Activated T-cell treated with anti-CD3 and anti-CD28 coated beads for 24 hours (primary cell): ENCODE results near the gene TAF3.

Experiments used
- DNase-seq: peaks from one replicate; pipeline ENCODE4 v3.0.0-alpha.2; 2020; ENCODE audit warnings: low read depth

The TAF3 gene

DNA sequence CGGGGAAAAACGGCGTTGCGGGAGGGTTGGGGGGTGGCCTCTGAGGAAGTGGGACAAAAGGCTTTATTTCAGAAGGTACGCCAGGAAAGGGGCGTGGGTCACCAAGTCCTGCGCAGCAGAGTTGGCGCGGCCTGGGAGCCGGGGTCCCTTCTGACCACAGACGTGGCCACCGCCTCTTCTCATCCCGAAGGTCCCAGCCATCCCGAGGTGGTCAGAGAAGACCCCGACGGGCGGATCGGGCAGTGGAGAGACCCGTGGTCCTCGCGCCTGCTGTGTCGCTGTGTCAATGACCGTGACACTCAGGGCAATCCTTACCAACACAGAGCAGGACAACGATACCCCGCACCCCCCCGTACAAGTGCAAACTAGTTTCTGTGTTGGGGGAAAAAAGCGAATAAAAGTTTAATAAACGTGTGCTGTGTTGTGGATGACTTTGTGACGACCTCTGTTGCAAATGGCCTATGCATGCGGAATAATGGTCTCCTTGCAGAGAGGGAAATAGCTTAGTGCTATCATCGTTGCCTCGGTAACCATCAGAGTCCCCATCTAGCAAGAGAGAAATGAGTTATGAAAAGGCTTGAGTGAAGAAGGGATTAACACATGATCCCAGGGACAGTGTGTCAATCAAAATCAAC, 216.8 kb downstream of the TAF3 start:
- no peak for DNase-seq

DNA sequence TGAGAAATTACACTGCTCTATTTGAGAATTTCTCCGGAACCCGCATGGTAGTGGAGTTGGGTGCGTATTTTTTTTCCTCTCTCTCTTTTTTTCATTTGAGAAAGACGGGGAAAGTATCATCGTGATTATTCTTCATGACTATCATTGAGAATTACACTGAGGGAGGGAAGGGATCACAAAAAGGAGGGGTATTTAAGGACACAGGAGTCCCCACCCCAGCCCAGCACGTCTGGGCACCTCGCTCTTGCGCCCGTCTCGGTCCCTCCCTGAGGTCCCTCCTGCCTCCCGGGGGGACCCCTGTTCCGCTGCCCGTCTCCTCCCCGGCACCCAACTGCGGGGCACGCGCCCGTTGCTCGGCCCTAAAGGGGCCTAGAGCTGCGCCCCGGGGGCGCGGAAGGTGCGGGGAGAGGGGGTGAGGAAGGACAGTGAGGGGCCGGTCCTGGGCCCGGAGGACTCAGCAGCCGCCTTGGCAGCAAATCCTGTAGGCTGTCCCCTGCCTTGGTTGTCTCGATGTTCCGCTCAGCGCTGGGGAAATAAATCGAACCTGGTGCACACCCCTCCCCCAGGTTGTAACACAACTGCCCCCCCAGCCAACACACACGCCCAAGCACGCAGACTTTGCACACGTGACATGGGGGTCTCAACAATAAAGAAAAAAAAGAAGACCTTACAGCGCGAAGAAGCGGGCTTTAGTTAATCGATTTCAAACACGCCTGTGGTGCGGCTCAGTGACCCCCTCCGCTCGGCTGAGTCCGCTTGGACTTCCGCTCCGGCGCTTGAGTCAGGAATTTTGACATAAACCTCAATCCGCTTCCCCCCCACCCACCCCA, 217.6 kb downstream of the TAF3 start:
- no peak for DNase-seq

DNA sequence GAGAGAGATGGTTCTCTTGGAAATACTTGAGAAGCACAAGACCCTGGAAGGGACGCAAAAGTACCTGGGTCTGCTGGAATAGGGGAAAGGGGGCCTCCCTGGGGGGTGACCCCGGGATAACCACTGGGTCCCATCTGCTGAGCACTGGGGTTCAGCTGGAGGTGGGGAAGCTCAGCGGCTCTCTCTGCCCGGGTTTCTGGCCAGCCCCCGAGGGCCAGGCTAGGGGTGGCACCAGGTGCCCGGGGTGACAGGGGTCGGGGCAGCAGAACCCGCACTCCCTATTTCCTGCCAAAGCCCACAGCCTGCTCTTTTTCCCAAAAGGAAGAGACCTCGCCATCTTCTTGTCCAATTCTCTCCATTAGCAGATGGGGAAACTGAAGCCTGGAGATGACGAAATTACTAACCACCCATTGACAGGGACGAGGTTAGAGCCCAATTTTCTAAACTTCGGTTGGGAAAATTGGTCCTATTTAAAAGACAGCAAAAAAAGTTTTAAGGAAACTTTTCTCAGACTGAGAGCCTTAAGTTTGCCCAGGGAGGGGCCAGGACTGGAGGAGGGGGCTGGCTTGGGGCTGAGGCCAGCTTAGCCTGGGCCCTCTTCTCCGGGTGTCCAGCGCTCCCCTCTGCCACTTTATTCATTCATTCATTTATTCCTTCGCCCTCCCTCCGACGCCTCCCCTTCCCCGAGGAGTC, 218.3 kb downstream of the TAF3 start:
- DNase-seq: no peak

DNA sequence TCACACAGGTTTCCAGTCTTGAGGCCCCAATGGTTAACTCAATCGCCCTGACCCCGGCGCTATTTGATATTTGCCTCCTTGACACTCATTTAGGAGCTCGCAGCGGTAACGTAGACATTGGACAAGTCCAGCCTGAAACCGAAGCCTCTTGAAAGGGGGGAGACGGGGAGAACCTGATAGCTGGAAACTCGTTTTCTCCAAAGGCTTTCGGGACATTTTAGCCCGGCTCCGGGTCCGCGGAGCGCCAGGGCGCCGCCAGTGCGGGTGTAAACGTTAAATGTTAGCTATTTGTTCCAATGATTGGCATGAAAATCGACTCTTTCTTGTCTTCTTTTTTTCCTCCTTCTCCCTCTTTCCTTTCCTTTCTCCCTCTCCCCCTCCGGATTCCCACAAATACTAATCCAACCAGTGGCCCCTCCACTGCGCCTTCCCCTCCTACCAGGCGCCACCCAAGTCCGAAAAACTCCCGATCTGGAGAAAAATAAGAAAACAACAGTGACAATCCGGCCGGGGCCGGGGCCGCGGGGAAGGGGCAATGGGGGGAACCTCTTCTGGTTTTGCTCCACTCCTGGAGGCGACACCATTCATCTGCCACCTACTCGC, 219.0 kb downstream of the TAF3 start:
- DNase-seq: no peak

DNA sequence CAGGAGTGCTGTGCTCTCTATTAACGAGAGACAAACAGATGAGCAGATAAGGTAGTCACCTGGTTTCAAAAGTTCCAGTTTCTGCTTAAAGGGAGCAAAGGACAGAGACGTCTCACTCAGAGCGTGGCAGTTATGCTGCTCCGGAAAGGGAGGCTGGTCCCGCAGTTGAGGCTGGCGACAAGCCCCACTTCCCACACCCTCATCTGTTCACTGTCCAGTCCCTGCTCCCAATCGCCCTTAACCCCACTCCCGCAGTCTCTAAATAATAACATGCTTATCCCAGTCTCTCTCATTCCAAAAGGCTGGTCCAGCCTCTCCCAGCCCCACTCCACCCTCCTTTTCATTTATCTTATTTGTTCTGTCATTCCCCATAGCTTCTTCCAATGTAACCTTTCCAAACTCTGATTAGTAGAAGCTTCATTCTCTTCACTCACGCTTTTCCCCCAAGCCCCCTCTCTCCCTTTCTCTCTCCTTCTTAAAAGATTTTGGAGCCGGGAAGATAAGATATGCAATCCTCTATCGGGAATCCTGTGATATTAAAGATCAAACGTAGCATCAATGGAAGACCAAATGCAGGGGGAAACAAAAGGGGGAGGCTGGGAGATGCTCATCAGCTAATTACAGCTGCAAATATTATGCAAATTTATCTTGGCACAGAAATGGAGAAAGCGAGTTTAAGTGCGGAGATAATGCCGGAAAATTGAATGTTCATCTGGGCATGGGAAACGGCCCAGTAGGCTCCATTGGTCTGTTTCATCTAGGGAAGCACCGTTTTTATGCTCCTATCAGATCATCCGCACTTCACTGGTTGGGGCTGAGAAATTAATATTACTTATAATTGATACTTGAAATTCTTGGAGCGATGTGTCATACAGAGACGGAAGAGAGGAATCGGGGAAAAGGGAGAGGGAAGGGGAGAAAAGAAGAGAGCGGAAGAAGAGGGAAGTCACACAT, 219.9 kb downstream of the TAF3 start:
- no peak for DNase-seq

DNA sequence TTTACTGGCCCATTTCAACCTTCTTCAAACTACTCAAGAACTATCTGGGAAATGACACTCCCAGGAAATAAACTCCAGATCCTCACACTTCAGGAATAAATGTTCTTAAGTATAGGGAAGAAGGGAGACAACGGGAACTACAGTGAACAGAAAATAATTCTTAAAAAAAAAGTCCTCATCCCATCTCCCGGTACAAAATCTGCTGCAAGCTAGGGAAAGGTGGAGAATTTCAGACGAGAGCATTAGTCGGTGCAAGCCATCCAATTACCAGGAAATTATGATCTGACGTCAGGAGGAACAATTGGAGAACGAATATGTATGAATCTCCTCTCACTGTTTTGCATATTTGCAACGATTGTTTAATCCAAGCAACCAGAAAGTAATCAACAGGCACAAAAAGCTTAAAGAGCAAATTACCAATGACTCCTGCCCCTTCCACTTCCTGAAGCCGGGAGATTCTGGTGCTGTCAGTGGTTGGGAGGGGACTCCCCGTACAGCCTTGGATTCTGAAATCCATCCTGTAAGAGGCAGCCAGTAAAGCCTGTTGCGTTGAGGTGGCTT, 221.1 kb downstream of the TAF3 start:
- DNase-seq: no peak

DNA sequence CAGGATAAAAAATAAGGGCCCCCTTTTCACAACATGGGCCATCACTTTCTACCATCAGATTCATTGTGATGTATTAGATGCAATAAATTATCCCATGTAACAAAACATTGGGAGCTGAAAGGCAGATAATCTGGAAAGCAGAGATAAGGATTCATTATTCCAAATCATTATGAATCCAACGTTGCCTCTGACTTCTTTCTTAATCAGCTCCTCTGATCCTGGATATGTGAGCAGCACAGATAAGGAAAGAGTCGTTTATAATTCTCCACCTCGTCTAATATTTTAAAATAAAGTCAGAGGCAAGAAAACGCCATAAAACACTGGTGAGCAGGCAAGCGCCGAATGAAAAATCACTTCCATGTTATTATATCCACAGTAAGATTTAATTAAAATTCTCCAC, 222.3 kb downstream of the TAF3 start:
- DNase-seq: no peak

DNA sequence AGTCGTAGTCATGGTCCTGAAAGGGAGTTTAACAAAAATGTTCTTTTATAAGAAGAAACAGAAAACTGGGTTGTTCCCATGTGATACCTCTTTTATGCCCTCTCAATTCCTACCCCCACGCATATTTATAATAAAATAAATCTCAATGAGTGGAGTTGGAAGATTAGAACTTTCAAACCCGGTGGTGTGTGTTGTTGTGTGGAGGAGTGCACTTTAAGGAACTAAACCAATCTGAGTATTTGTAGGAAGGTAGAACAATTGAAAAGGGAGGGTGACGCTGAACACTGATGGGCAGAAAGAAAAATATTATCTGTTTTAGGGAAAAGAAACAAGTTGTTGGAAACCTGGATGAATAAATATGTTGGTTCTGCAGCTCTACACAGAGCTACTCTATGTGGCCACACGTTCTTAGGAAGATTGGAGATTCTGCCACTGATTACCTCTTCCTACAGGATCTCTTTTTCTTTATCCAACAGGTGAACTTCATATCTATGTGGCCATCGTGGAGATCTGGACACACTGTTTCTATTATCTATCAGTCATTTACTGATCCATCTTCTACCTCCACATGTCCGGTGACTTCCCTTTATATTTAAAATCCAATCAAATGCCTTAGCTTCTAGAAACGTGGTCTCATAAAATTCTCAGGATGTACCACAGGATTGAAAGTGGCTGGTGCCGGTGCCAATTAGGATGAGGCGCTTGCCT, 223.1 kb downstream of the TAF3 start:
- DNase-seq: no peak

DNA sequence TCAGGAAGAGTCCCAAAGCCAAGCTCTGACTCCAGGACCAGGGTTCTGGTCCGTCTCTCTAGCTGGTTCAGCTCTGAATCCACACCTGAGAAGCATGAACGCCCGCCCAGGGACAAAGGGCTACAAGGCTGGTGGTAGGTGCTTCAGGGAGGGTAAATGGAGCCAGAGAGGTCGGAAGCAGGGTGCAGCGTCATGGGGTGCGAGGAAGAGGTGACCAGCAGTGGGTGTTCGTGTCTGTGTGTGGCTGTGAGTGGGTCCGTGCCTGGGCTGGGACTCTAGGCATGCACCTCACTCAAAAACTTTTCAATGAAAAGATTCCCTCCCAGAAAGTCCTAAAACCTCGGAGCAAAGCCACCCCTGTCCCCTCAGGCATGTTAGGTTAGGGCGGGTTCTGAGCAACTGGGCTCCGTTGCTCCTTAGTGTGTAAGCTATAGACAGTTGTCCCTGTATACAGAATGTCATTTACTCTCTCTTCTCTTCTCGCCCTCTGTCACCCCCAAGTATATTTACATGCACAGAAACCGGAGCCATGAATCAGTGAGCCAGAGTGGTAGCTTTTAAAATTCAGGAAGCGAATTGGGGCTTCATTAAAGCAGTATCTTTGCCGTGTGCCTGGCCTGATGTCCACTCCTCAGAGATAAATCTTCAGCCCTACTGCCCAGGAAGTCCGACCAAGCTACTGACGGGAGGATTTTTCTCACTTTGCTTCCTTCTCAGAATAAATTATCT, 223.9 kb downstream of the TAF3 start:
- DNase-seq: no peak

DNA sequence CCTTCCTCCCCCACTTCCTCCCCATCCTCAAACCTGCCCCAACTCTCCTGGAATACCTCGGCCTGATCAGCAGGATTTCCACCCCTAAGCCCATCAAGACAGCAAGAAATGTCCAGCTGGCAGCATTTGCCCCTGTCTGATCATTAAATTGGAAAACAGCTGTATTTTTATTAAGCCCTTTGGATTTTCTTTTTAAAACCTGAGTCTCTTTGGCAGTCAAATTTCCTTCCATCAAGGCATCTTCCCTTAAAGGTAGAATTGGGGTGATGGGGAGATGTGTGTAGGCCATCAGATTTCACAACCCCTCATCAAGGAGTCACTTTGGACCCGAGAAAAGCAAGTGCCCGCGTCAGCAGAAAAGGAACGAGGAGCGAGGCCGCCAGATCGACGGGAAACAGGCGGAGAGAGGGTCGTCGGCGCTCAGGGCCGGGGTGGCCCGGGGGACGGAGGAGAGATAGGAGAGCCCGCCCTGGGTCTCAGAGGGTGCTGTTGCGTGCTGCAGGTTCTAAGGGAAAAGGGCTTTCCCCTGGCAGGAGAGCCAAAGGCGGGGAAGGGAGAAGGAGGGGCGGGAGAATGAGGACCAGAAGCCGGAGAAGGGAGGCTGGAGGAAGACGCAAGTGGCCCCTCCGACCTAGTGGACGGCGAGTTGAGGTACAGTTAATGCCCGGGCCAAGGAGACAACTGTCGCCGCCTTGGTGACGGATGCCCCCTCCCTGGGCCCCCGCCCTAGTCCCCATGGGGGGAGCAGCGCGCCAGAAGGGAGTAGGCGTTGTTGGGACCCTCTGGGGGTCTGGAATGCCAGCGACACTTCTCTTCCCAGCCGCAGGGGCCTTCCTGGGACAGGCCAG, 224.6 kb downstream of the TAF3 start:
- DNase-seq: no peak

DNA sequence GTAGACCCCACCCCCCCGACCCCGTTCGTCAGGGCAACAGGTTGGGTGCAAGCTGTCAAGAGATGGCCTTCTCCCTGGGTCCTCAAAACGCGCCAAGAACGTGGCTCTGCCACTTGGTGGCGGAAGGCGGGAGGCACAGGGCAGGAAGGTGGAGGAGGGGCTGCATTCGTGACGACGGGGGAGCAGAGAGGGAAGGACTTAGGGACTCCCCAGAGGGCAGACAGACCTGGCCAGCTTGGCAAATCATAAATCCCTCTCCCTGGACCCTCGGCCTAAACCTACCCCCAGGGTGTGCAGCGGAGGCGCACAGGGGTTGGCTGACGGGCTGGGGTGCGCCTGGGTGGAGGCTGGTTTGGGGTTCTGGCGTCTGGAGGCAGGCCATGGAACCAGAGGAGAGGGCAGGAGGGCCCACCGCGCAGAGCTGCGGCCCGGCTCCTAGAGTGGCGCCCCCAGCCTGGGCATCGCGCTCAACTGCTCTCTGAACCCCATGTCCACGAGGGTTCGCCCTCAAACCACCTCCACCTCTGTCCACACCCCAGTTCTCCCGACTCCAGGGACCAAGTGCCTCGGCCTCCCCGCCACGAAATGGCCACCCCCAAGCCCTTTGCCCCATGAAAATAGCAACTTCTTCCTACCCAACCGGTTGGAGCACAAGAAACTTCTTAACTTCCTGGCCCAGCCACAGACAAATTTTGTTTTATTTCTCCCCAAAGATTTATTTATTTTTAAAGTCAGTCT, 225.4 kb downstream of the TAF3 start:
- no peak for DNase-seq

DNA sequence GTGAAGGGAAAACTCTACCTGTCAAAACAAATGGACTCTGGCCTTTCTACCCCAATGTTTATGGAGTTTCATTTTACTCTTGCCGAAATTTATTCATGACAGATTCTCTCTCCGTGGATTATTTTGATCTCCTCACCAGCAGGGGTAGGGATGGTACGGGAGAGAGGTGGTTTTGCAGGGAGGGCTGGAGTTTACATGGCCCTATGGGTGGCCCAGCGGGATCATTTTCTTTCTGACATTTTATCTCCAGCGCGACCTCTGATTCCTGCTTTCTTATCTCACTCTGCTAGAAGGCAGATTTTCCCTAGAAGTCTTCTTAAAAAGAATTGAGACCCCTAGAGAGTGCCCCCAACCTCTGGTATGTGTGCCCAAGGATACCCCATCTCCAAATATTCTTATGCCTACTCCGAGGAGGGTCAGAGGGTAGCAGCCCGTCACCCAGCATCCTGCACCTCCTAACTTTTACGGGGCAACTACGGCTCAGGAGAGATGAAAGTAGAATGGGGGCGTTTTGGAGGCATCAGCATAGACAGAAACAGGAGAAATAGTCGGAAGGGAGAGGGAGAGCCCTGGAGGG, 226.1 kb downstream of the TAF3 start:
- DNase-seq: no peak

DNA sequence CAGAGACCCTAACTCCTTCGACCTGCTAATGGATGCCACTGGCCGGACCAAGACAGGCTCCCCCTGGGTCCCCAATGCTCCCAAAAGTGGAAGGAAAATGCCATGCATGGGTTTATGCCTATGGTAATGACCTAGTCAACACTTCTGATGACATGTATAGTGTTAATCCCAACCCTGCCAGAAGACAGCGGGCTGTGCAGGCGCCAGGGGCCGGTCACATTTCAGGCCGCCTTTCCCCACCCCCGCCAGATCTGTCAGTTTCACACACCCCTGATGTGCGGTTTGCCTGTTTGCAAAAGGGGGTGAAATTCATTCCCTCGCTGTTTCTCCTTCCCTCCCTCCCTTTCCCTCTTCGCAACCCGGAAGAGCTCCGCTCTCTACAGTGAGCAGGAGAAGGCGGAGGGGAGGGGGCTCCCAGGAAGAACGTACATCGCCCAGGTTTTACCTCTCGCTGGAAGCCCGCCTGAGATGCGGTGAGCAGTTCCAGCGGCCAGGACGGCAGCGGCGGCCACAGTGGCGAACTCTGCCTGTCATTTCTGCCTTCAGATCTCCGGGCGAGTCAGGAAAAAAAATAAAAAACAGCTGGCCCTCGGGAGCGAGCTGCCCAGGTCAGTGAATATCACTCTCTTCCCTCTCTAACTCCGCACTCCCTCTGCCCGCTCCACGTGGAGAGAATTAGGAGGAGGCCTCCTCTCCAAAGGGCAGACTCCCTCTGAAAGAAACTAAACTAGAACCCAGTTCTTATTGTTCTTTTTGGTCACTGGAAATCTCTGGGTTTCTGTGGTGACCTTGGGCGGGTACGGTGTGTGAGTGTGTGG, 226.8 kb downstream of the TAF3 start:
- no peak for DNase-seq

DNA sequence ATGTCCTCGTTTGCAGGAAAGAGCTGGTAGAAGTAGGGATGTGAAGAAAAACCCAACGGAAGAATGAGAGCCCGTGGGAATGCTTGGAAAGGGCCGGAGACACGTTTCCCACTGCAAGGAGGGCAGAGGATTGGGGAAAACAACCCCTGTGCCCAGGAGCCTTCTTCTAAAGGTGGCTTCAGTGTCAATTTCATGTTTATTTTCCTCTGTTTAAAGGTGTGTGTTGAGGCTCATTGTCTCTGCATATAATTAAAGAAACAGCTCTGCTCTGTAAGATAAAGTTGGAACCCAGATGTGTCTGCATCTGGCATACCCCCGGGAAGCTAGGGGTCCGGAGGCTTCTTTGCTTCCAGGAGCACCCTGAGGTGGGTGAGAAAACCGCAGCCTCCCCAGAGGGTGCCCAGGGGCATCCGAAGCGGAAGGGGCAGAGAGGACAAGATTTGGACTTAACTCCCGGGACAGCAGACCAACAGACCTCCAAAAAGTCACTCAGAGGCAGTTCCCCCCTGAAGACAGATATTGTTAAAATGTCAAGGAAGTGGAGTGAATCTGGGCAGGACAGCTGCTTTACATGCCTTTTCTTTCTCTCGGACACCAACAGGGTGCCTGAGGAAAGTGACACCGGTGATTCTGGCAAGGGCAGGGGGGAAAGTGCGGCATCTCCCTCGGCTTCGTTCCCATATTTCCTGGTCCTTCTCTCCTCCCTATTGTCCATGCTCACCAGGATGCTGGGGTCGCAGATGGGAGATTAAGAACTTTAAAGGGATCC, 227.6 kb downstream of the TAF3 start:
- DNase-seq: no peak

DNA sequence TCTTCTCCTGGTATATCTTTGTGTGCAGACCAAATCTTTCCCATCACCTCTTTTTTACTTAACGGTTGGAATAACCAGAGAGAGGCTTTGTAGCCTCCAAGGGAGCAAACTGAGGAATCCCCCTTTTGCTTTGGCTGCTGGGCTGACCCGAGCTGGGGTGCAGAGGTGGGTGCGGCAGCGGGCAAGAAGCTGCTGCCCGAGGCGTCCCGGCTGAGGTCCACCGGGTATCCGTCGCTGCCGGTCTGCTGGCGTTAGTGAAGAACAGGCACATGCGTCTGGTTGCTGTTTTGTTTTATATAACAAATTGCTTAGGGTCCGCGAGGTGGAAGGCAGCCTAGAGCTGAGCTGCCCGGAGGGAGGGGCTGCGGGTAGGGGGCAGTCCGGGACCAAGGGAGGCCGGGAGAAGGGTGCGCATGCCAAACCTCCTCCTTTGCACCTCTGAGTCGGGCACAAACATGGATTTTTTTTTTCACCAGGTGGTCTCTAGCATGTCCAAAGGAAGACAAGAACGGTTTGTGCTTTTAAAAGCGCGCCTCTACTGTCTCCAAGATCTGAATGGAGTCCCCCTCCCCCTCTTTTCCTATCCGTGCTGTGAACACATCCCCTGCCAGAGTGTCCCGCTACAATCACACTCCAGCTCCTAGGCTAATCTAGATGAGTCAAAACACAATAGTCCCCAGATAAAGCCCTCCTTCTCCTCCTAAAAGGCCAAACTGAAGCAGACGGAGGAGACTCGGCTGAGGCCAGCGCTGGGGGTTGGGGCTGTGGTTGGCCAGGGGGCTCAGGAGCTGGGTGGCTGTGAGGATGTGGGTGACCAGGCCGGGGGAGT, 229.4 kb downstream of the TAF3 start:
- no peak for DNase-seq
